ENCODE measurements around the gene CDHR4. TPM values are rescaled to one million over a fixed set of nuclear protein-coding genes. Genes with fewer than 3 reads are reported as not detected.

CDHR4 gene
- total and polyA plus RNA-seq, 2 of the 8 experiments (the other 6 are each of a cell fraction or from before 2014, with no cell fraction given): 0.50 to 0.60 TPM

DNA sequence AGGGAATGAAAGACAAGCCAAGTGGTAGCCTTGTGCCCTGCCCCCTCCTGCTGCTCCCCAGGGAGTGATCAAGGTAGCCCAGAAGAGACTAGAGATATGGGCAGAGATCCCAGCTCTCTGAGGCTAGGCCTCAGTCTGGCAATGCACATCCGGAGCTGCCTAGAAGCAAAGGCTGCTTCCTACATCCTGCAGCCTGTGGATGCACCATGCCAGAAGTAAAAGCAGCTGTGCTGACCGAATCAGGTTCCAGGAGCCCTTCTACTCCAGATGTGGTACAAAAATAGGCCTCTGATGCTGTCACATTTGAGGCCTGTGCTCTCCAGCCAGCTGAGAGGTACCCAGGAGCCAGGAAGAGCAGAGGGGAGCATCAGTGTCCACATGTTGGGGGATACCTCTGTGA, 40.7 kb upstream of the CDHR4 start:
- no peaks in the 10 kb centered on the region for H3K27me3 ChIP-seq (replicated peaks in 1 of 4; ENCODE audit: control insufficient read depth in 3 of 4, extremely low read depth in 1 of 4, insufficient read depth in 3 of 4, low read length in 3 of 4)
- no peak overlapping the region for H2AK5ac ChIP-seq (ENCODE audit: low read depth, low read length)
- no peak overlapping the region for H3K14ac ChIP-seq (ENCODE audit: insufficient read length)
- no peaks in the 10 kb centered on the region for H3K23me2 ChIP-seq (ENCODE audit: low read depth, low read length)
- no peak overlapping the region for H2BK20ac ChIP-seq (ENCODE audit: low read length)
- H3K27ac ChIP-seq (ENCODE audit: low read depth, low read length): no peak overlapping the region
- no peak overlapping the region for H4K91ac ChIP-seq (replicated peaks; ENCODE audit: insufficient read length, low read length)
- no peak overlapping the region for H2BK15ac ChIP-seq (ENCODE audit: low read length)
- H3K4ac ChIP-seq (replicated peaks; ENCODE audit: insufficient read length, low read depth, low read length): no peak overlapping the region
- H3K18ac ChIP-seq (ENCODE audit: extremely low read depth, low read length): no peak overlapping the region
- H3K79me2 ChIP-seq (ENCODE audit: control insufficient read depth in 1 of 2, insufficient read depth in 2 of 2, low read length in 2 of 2): no peaks in the 10 kb centered on the region
- no peaks in the 10 kb centered on the region for H3K79me1 ChIP-seq (ENCODE audit: low read depth, low read length)
- TF ChIP-seq FOSL1 (IDR thresholded peaks at IDR 0.05; ENCODE audit: insufficient read depth, low read depth, low read length): no peak
- no peak for TF ChIP-seq GTF2F1 (IDR thresholded peaks at IDR 0.05; ENCODE audit: borderline replicate concordance, low read depth, low read length)
- TF ChIP-seq SP4 (IDR thresholded peaks at IDR 0.05; ENCODE audit: low read length): no peak
- TF ChIP-seq RFX5 (IDR thresholded peaks at IDR 0.05; ENCODE audit: borderline replicate concordance, low read depth, low read length): no peak
- no peak for TF ChIP-seq ASH2L (IDR thresholded peaks at IDR 0.05; ENCODE audit: low read length)
- TF ChIP-seq GABPA (IDR thresholded peaks at IDR 0.05; ENCODE audit: borderline replicate concordance, insufficient read depth, low read length): no peak
- TF ChIP-seq CREB1 (IDR thresholded peaks at IDR 0.05): no peak
- TF ChIP-seq EZH2 (IDR thresholded peaks at IDR 0.05; ENCODE audit: low read depth, low read length, severe bottlenecking): no peak
- TF ChIP-seq CEBPB (IDR thresholded peaks at IDR 0.05; ENCODE audit: low read depth, low read length): no peak
- TF ChIP-seq MAFK (IDR thresholded peaks at IDR 0.05; ENCODE audit: low read depth, low read length): no peak
- TF ChIP-seq BRCA1 (IDR thresholded peaks at IDR 0.05; ENCODE audit: low read depth, low read length): no peak
- TF ChIP-seq TCF12 (IDR thresholded peaks at IDR 0.05; ENCODE audit: low read depth, low read length): no peak
- no peak for TF ChIP-seq TBP (IDR thresholded peaks at IDR 0.05; ENCODE audit: low read depth, low read length)
- no peak for TF ChIP-seq KDM1A (IDR thresholded peaks at IDR 0.05; ENCODE audit: borderline replicate concordance, low read length)
- TF ChIP-seq ZNF274 (IDR thresholded peaks at IDR 0.05; ENCODE audit: borderline replicate concordance, extremely low read depth, low read length): no peak
- H4K8ac ChIP-seq (ENCODE audit: extremely low read depth, insufficient read depth, low read length): no peak overlapping the region
- no peak overlapping the region for H3K56ac ChIP-seq (replicated peaks; ENCODE audit: insufficient read length, low read depth, low read length)
- peaks cover 0 to 5% of the 10 kb centered on the region in 2 experiments for H4K20me1 ChIP-seq (replicated peaks in 1 of 2; ENCODE audit: control insufficient read depth in 1 of 2, insufficient read depth in 2 of 2, low read length in 2 of 2)
- no peak overlapping the region for H3K9ac ChIP-seq (replicated peaks in 1 of 4; ENCODE audit: extremely low read depth in 1 of 4, low read depth in 3 of 4, low read length in 3 of 4)
- H2BK120ac ChIP-seq (replicated peaks; ENCODE audit: low read depth, low read length): no peak overlapping the region
- H2BK5ac ChIP-seq (ENCODE audit: low read depth, low read length): no peak overlapping the region
- no peak overlapping the region for H3K4me3 ChIP-seq (ENCODE audit: extremely low read depth in 1 of 4, insufficient read depth in 2 of 4, low read depth in 3 of 4, low read length in 4 of 4)
- CTCF ChIA-PET (ENCODE audit: partially characterized antibody): interaction anchor here (0.6 to 15.2 kb wide), 24 partner anchors 10 to 853 kb away, joined by 3 to 306 read pairs (median 10); partner anchors contain the start of genes AMIGO3, CDHR4, INKA1 and IP6K1
- H4K5ac ChIP-seq (ENCODE audit: insufficient read length, low read depth, low read length): no peak overlapping the region
- no peak overlapping the region for H2AFZ ChIP-seq (ENCODE audit: low read length)
- peaks cover 4 to 36% (median 34%) of the 10 kb centered on the region in 4 experiments for H3K36me3 ChIP-seq (ENCODE audit: control insufficient read depth in 2 of 4, insufficient read depth in 4 of 4, low read length in 3 of 4)
- POLR2A ChIA-PET (ENCODE audit: partially characterized antibody): interaction anchor here (0.8 to 1.0 kb wide), 3 partner anchors 16 to 45 kb away, joined by 3 read pairs; no protein-coding TSS in a partner anchor
- H3K4me1 ChIP-seq (replicated peaks in 1 of 4; ENCODE audit: control insufficient read depth in 3 of 4, insufficient read depth in 4 of 4, low read length in 3 of 4): peaks cover 0 to 6% (median 0%) of the 10 kb centered on the region in 4 experiments; a peak in 2 of 7 replicates
- 94% methylated on average over 2 of the region's 2 CpGs; no CpG with 5 or more reads in 1 of the 2 experiments for WGBS, 2 experiments (ENCODE audit: extremely low coverage in 1 of 2, insufficient coverage in 1 of 2, insufficient read length in 1 of 2, insufficient replicate concordance in 2 of 2, low coverage in 1 of 2, low lambda C conversion rate in 2 of 2, missing lambda C conversion rate in 1 of 2)
- no peak for DNase-seq (ENCODE audit: low read depth in 1 of 2, low spot score in 2 of 2)
- H3K9me3 ChIP-seq (ENCODE audit: insufficient read depth in 2 of 2, low read depth in 1 of 2, low read length in 1 of 2): no peaks in the 10 kb centered on the region
- no peak overlapping the region for H2BK12ac ChIP-seq (ENCODE audit: low read depth, low read length)
- no peak overlapping the region for H3K23ac ChIP-seq (ENCODE audit: insufficient read length)
- FAIRE-seq: no peak
- no peak overlapping the region for H3K4me2 ChIP-seq (ENCODE audit: insufficient read depth in 1 of 2, low read depth in 2 of 2, low read length in 2 of 2)
